ENCODE measurements around the gene MOB3A.
"Not testable (repeated sequence)": the region's sequence is repeated elsewhere in the genome, so short reads cannot be mapped to it uniquely, and the experiment has no call there.

MOB3A gene

DNA sequence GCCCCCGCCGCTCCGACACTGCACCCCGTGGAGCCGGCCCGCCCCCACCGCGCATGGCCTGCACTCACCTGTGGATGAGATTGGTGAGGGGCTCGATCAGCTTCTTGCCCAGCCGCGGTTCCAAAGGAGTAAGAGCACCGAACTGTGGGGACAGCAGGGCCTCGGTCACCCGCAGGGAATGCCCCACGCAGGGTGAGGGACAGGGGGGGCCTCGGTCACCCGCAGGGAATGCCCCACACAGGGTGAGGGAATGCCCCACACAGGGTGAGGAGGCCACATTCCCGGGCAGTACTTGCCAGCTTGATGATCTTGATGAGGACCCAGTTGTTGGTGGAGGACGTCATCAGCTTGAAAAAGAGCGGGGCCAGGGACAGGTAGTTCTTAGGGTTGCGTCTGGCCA lies 32.9 kb upstream of the MOB3A start:
- no peak for ATAC-seq
- no peak for TF ChIP-seq ARNTL (CRISPR knock-in tag; IDR thresholded peaks at IDR 0.05; ENCODE audit: borderline replicate concordance, low read depth)
- TF ChIP-seq CSDC2 (CRISPR knock-in tag; IDR thresholded peaks at IDR 0.05) = no peak
- TF ChIP-seq BACH2 (CRISPR knock-in tag; IDR thresholded peaks at IDR 0.05; ENCODE audit: borderline replicate concordance) = no peak
- no peak for TF ChIP-seq TCF4 (CRISPR knock-in tag; IDR thresholded peaks at IDR 0.05; ENCODE audit: borderline replicate concordance)

DNA sequence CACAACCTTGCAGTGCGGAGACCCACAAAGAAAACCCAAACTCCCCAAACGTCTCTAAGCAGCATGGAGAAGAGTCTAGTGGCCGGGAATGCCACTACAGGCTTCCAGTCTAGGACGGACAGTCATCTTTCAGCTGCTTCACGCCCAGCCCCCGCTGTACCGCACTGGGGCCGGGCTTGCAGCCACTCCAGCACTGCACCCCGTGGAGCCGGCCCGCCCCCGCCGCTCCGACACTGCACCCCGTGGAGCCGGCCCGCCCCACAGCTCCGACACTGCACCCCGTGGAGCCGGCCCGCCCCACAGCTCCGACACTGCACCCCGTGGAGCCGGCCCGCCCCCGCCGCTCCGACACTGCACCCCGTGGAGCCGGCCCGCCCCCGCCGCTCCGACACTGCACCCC lies 32.1 kb upstream of the MOB3A start:
- ATAC-seq = not testable (repeated sequence)

DNA sequence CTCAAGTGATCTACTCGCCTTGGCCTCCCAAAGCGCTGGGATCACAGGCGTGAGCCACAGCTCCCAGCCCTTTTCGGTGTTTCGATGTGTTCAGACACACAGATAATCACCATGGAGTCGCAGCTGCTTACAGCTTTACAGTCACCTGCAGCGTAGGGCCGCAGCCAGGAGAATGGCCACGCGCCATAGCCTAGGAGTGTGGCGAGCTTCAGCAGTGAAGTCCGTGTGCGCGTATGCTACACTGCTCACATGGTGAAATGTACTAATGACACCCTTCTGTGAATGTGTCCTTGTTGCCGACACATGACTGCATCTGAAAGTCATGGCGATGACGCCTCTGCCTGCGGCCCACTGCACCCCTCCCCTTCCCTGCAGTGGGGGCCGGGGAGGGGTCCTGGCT lies 31.6 kb upstream of the MOB3A start:
- ATAC-seq = no peak
- no peak for TF ChIP-seq ARNTL (CRISPR knock-in tag; IDR thresholded peaks at IDR 0.05; ENCODE audit: borderline replicate concordance, low read depth)
- TF ChIP-seq ZNF8 (CRISPR knock-in tag; IDR thresholded peaks at IDR 0.05) = no peak
- TF ChIP-seq GLIS3 (CRISPR knock-in tag; IDR thresholded peaks at IDR 0.05) = no peak
- TF ChIP-seq, protein P1, sequence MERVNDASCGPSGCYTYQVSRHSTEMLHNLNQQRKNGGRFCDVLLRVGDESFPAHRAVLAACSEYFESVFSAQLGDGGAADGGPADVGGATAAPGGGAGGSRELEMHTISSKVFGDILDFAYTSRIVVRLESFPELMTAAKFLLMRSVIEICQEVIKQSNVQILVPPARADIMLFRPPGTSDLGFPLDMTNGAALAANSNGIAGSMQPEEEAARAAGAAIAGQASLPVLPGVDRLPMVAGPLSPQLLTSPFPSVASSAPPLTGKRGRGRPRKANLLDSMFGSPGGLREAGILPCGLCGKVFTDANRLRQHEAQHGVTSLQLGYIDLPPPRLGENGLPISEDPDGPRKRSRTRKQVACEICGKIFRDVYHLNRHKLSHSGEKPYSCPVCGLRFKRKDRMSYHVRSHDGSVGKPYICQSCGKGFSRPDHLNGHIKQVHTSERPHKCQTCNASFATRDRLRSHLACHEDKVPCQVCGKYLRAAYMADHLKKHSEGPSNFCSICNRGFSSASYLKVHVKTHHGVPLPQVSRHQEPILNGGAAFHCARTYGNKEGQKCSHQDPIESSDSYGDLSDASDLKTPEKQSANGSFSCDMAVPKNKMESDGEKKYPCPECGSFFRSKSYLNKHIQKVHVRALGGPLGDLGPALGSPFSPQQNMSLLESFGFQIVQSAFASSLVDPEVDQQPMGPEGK (CRISPR knock-in tag; IDR thresholded peaks at IDR 0.05; ENCODE audit: borderline replicate concordance) = no peak
- no peak for TF ChIP-seq ZFP30 (CRISPR knock-in tag; IDR thresholded peaks at IDR 0.05)
- no peak for TF ChIP-seq ZNF70 (CRISPR knock-in tag; IDR thresholded peaks at IDR 0.05)
- TF ChIP-seq ZFP3 (CRISPR knock-in tag; IDR thresholded peaks at IDR 0.05) = no peak
- no peak for TF ChIP-seq CSDC2 (CRISPR knock-in tag; IDR thresholded peaks at IDR 0.05)
- TF ChIP-seq, protein P2, sequence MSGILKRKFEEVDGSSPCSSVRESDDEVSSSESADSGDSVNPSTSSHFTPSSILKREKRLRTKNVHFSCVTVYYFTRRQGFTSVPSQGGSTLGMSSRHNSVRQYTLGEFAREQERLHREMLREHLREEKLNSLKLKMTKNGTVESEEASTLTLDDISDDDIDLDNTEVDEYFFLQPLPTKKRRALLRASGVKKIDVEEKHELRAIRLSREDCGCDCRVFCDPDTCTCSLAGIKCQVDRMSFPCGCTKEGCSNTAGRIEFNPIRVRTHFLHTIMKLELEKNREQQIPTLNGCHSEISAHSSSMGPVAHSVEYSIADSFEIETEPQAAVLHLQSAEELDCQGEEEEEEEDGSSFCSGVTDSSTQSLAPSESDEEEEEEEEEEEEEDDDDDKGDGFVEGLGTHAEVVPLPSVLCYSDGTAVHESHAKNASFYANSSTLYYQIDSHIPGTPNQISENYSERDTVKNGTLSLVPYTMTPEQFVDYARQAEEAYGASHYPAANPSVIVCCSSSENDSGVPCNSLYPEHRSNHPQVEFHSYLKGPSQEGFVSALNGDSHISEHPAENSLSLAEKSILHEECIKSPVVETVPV (CRISPR knock-in tag; IDR thresholded peaks at IDR 0.05) = no peak
- no peak for TF ChIP-seq SNAI2 (CRISPR knock-in tag; IDR thresholded peaks at IDR 0.05)
- no peak for TF ChIP-seq TOX (CRISPR knock-in tag; IDR thresholded peaks at IDR 0.05; ENCODE audit: borderline replicate concordance)
- no peak for TF ChIP-seq OSR1 (CRISPR knock-in tag; IDR thresholded peaks at IDR 0.05)
- TF ChIP-seq TCF4 (CRISPR knock-in tag; IDR thresholded peaks at IDR 0.05; ENCODE audit: borderline replicate concordance) = no peak
- no peak for TF ChIP-seq ISL1 (CRISPR knock-in tag; IDR thresholded peaks at IDR 0.05)

DNA sequence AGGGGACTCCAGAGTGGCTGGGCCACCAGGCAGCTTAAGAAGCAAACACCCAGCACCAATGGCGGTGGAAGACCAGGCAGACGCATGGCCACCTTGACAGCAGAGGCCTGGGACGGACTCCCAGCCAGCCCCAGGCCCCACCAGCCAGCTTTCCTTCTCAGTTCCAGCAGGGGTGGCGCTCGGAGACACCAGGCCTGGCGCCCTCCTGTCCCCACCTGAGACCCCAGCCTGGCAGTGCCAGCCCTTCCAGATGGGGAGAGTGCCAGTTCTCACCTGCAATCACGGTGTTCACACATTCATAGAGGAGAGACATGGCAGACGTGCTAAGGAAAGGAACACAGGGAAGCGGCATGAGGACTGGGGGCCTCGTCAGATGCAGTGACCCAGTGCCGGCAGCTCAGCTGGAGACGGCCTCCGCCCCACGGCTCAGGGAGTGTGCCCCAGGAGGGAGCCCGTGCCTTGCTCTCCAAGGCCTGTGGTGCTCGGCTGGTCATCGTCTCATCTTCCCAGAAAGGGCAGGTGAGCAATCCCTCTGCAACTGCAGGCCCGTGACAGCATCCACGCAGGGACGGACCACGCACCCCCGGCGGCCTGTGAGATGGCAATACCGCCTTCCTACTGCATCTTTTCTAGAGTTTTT lies 30.9 kb upstream of the MOB3A start:
- TF ChIP-seq, protein P3, sequence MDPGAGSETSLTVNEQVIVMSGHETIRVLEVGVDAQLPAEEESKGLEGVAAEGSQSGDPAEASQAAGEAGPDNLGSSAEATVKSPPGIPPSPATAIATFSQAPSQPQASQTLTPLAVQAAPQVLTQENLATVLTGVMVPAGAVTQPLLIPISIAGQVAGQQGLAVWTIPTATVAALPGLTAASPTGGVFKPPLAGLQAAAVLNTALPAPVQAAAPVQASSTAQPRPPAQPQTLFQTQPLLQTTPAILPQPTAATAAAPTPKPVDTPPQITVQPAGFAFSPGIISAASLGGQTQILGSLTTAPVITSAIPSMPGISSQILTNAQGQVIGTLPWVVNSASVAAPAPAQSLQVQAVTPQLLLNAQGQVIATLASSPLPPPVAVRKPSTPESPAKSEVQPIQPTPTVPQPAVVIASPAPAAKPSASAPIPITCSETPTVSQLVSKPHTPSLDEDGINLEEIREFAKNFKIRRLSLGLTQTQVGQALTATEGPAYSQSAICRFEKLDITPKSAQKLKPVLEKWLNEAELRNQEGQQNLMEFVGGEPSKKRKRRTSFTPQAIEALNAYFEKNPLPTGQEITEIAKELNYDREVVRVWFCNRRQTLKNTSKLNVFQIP (CRISPR knock-in tag; IDR thresholded peaks at IDR 0.05; ENCODE audit: borderline replicate concordance, low read depth) = no peak
- TF ChIP-seq, protein P4, sequence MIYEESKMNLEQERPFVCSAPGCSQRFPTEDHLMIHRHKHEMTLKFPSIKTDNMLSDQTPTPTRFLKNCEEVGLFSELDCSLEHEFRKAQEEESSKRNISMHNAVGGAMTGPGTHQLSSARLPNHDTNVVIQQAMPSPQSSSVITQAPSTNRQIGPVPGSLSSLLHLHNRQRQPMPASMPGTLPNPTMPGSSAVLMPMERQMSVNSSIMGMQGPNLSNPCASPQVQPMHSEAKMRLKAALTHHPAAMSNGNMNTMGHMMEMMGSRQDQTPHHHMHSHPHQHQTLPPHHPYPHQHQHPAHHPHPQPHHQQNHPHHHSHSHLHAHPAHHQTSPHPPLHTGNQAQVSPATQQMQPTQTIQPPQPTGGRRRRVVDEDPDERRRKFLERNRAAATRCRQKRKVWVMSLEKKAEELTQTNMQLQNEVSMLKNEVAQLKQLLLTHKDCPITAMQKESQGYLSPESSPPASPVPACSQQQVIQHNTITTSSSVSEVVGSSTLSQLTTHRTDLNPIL (CRISPR knock-in tag; IDR thresholded peaks at IDR 0.05; ENCODE audit: low read depth) = no peak
- TF ChIP-seq ISL1 (CRISPR knock-in tag; IDR thresholded peaks at IDR 0.05) = no peak
- TF ChIP-seq SNAI2 (CRISPR knock-in tag; IDR thresholded peaks at IDR 0.05) = no peak
- TF ChIP-seq, protein P1 (CRISPR knock-in tag; IDR thresholded peaks at IDR 0.05; ENCODE audit: borderline replicate concordance) = no peak
- no peak for TF ChIP-seq GLIS3 (CRISPR knock-in tag; IDR thresholded peaks at IDR 0.05)
- no peak for TF ChIP-seq OSR1 (CRISPR knock-in tag; IDR thresholded peaks at IDR 0.05)
- TF ChIP-seq, protein P5, sequence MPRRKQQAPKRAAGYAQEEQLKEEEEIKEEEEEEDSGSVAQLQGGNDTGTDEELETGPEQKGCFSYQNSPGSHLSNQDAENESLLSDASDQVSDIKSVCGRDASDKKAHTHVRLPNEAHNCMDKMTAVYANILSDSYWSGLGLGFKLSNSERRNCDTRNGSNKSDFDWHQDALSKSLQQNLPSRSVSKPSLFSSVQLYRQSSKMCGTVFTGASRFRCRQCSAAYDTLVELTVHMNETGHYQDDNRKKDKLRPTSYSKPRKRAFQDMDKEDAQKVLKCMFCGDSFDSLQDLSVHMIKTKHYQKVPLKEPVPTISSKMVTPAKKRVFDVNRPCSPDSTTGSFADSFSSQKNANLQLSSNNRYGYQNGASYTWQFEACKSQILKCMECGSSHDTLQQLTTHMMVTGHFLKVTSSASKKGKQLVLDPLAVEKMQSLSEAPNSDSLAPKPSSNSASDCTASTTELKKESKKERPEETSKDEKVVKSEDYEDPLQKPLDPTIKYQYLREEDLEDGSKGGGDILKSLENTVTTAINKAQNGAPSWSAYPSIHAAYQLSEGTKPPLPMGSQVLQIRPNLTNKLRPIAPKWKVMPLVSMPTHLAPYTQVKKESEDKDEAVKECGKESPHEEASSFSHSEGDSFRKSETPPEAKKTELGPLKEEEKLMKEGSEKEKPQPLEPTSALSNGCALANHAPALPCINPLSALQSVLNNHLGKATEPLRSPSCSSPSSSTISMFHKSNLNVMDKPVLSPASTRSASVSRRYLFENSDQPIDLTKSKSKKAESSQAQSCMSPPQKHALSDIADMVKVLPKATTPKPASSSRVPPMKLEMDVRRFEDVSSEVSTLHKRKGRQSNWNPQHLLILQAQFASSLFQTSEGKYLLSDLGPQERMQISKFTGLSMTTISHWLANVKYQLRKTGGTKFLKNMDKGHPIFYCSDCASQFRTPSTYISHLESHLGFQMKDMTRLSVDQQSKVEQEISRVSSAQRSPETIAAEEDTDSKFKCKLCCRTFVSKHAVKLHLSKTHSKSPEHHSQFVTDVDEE (CRISPR knock-in tag; IDR thresholded peaks at IDR 0.05) = no peak
- TF ChIP-seq ZC3H10 (CRISPR knock-in tag; IDR thresholded peaks at IDR 0.05) = no peak
- TF ChIP-seq RARB (CRISPR knock-in tag; IDR thresholded peaks at IDR 0.05) = no peak
- no peak for TF ChIP-seq CSDC2 (CRISPR knock-in tag; IDR thresholded peaks at IDR 0.05)
- no peak for TF ChIP-seq BACH2 (CRISPR knock-in tag; IDR thresholded peaks at IDR 0.05; ENCODE audit: borderline replicate concordance)
- TF ChIP-seq ZNF8 (CRISPR knock-in tag; IDR thresholded peaks at IDR 0.05) = no peak
- no peak for TF ChIP-seq ESRRG (CRISPR knock-in tag; IDR thresholded peaks at IDR 0.05)
- TF ChIP-seq ZFP30 (CRISPR knock-in tag; IDR thresholded peaks at IDR 0.05) = no peak
- TF ChIP-seq TOX (CRISPR knock-in tag; IDR thresholded peaks at IDR 0.05; ENCODE audit: borderline replicate concordance) = no peak
- no peak for ATAC-seq

All from SK-N-SH treated with all-trans-retinoic acid at 6 μM for 48 hours (cell line).